Femur (tissue), 1 donor: ENCODE measurements around the gene MUC5AC.
"Not testable (repeated sequence)": the region's sequence is repeated elsewhere in the genome, so short reads cannot be mapped to it uniquely, and the experiment has no call there.

Experiments
- DNase-seq: peaks from one replicate; pipeline ENCODE4 v3.0.0-alpha.2; 2017

The MUC5AC gene

GRCh38 chr11:1148752-1149180, 9.0 kb upstream of the MUC5AC start:
- DNase-seq: no peak

DNA sequence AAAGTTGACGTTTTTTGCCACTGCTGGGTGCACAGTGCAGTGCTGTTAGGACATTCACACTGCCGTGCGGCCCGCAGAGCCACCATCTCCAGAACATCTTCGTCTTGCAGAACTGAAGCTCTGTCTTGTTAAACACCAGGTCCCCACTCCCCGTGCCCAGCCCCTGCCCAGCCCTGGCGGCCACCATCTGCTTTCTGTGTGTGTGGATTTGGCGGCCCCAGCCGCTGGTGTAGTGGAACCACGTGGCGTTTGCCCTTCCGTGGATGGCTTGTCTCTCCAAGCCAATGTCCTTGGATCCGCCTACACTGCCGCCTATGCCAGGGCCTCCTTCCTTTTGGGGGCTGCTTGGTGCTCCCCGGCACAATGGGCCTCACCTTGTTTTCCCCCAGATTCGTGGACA, 8.2 kb upstream of the MUC5AC start:
- no peak for DNase-seq

DNA sequence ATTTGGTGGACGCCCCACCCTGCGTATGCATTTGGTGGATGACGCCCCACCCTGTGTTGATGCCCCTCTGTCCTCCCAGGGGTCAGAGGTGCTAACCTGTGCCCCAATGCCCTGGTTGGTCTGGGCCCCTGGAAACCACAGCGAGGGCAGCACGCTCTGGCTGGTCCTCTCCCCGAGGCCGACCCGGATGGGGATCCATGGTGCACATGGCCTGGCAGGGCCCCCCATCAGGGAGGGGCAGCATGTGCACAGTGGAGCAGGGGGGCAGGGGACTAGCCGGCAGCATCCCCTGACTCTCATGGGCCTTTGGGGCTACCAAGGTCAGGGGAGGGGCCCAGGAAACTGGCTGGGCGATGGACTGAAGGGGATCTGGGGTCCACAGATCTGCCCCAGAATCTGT, 7.6 kb upstream of the MUC5AC start:
- no peak for DNase-seq

- no peak for DNase-seq
Observed at GRCh38 chr11:1150769-1151365, 6.9 kb upstream of the MUC5AC start.

GRCh38 chr11:1151366-1152315, 6.1 kb upstream of the MUC5AC start:
- no peak for DNase-seq

DNA sequence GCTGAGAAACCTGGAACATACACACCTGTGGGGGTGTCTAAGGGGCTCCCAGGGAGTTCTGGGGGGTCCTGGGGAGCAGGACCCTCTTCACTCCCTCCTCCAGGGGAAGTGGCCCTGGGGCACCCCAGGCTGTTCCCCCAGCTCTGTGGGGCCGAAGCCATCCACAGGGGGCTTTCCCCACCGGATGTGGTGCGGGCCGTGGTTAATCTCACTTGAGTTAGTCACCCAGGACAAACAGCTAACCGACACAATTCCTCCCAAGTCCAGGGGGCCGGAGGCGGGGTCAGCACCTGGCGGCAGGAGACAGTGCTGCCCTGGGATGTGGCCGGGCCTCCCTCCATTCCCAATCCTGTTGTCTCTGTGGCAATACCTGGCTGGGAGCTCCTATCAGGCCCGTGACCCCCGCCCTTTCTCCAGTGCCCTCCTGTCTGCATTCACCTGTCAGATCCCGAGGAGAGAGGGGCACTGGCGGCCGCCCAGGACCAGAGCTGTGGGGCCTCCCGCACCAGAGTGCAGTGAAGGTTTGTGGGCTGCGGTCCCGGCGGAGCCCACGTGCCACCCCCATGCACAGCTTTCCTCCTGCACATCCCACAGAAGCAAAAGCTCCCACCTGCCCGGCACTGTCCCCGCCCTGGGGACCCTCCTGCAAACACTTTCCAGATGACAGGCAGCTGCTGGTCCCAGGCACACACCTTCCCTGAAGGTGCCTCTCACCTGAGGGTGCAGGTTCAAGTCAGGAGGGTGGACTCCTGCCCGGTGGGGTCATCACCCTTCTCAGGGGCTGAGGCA, 5.2 kb upstream of the MUC5AC start:
- DNase-seq: no peak

DNA sequence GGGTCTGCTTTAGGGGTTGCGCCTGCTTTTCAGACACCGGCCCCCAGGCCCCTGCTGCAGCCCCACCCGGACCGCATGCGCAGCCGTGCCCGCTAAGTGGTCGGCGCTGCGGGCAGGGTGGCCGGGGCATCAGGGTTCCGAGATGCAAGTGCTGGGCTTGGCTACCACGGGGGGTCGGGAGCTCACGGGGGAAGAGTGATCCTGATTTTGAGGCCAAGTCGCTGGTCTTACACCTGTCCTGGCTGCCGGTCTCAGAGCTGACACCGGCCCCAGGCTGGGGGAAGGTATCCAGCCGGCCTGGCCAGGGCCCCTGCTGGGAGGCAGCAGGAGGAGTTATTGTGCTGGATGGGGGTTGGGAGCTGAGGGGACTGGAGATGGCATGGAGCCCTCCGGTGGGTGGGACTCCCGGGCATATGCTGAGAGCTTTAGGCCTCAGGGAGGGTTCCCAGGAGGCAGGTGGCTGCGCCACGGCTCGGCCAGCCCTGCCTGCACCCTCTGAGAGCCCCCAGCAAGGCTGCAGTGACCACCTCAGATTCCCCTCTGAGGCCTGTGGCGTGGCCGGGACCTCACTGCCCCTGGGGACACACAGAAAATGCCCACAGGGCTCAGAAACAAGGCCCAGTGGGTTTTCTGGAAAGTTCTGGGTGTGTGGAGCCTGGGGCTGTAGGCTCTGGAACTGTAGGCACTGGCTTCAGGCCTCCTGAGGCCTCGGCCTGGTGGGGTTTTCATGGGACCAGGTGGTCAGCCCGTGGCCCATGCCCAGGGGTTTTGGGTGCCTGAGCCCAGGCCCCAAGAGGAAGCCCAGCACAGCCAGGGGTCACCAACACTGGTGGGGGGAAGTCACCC, 4.4 kb upstream of the MUC5AC start:
- DNase-seq: no peak

GRCh38 chr11:1153951-1154493, 3.7 kb upstream of the MUC5AC start:
- no peak for DNase-seq

GRCh38 chr11:1154656-1155055, 3.1 kb upstream of the MUC5AC start:
- not testable (repeated sequence) for DNase-seq

DNA sequence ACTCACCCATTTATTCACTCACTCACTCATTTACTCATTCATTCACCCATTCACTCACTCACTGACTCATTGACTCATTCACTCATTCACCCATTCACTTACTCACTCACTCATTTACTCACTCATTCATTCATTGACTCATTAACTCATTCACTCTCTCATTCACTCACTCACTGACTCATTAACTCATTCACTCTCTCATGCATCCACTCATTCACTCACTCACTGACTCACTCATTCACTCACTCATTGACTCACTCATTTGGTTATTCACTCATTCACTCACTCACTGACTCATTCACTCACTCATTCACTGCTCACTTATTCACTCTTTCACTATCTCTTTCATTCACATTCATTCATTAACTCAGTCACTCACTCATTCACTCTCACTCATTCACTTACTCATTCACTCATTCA, 2.5 kb upstream of the MUC5AC start:
- DNase-seq: no peak

DNA sequence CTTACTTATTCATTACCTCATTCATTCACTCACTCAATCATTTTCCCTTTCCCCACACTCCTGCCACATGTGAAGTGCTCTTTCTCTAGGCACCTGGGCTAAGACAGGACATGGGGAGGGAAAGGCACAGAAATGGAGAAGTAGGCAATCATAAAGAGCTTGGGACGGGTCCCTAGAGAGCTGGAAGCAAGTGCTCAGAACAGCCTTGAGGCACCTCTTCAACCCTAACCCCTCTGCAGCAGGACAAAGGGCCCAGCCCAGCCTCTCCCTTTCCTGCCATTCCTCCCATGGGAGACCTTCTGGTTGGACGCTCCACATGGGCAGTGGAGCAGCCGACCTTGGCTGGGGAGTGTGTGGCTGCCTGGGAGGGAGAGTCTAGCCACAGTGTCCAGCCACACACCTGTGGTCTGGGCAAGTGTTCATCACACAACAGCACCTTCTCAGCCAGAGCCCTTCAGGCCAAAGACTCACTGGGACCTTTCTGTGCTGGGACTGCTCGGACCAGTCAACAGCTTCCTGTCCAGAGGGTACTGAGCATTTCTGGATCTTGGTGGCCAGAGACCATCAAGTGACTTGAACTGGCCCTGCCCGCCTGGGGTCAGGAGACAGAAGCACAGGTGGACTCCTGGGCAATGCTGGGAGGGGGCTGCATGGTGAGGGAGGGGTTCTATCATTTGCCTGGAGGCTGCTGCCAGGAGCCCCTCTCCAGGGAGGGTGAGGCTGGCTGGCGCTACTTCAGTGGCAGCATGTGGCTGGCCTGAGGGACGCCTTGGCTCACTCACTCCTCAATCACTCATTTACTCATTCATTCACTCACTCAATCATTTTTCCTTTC, 1.0 kb upstream of the MUC5AC start:
- DNase-seq: no peak

DNA sequence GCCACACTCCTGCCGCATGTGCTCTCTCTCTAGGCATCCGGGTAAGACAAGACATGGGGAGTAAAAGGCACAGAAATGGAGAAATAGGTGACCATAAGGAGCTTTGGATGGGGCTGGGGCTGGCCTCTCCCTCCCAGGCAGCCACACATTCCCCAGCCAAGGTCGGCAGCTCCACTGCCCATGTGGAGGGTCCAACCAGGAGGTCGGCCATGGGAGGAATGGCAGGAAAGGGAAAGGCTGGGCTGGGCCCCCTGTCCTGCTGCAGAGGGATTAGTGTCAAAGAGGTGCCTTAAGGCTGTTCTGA, 460 bp upstream of the MUC5AC start:
- no peak for DNase-seq

GRCh38 chr11:1158681-1159487, 1.1 kb downstream of the MUC5AC start:
- DNase-seq: peak; percentile 13

- not testable (repeated sequence) for DNase-seq
Observed at GRCh38 chr11:1159488-1160220, 1.9 kb downstream of the MUC5AC start.

DNA sequence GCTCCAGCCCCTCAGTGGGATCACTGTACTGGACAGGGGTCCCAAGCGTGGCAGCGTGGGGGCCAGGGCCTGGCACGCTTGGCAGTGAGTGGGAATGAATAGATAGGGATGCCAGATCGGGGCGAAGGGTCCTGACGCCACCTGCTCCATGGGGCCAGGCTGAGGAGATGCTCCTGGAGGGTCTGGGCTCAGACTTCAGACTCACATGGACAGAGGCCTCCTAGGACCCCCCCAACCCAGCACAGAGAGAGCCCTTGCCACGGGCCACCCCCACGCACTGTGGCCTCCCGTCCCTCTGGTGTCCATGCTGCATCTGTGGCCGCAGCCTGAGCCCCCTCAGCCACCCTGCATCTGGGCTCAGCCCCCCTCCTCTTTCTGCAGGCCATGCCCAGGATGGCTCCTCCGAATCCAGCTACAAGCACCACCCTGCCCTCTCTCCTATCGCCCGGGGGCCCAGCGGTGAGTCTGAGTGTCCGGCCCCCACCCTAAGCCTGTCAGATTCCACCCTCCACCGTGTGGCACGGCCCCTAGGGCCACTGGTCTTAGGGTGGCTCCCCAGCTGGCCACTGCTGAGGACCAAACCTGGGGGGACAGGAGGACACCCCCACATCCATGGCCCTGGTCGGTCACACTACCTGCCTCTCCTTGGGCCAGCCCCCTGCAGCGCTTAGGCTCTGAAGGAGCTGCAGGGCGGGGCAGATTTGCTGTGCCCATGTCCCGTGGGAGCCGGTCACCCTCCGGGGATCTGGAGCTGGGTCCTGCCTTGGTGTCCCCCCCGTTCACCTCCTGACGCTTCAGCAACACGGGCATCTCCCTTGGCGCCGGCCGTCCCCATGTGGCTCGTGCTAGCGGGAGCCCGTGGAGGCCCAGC, 2.7 kb downstream of the MUC5AC start:
- peak; percentile 9 for DNase-seq

- peak; percentile 6 for DNase-seq
Observed at GRCh38 chr11:1161410-1162137, 3.8 kb downstream of the MUC5AC start.

DNA sequence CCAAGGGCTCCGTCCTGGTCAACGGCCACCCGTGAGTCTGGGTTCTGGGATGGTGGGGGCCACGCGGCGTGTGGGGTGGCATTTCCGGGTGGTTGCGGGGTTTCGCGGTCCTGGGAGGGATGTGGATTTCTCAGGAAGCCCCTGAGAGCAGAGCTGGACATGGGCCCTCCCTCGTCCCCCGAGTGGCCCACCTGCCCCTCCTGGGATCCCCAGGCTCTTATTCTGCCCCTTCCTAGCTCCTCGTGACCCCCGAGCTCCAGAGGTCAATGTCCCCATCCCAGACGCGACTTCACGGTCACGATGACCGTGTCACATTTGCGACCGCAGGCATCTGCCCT, 4.4 kb downstream of the MUC5AC start:
- DNase-seq: peak; percentile 9
